ENCODE measurements around the gene RALA. TPM values are rescaled to one million over a fixed set of nuclear protein-coding genes. Genes with fewer than 3 reads are reported as not detected.

Gene RALA
- total and polyA plus RNA-seq, 11 donors, result 13.5 to 37.1 (median 23.4) TPM

GRCh38 chr7:39621261-39621660, 2.1 kb upstream of the RALA start:
- ATAC-seq, result no peak
- no peaks in the 10 kb centered on the region for H3K9me3 ChIP-seq
- intact Hi-C loops (cut with DNase I), result loop anchor here in 6 of 10 donors (5.0 to 10.0 kb wide), 6 partner anchors 39 to 126 kb away; no protein-coding TSS in a partner anchor
- WGBS, 4 donors, result 73 to 85% (median 84%) methylated on average over 1 of the region's 1 CpG
- peaks cover 6 to 39% (median 23%) of the 10 kb centered on the region in 12 donors for H3K4me1 ChIP-seq
- H3K36me3 ChIP-seq, result no peaks in the 10 kb centered on the region
- H3K27ac ChIP-seq, result peak overlapping the region in 2 of 12 donors; percentile 12 to 96
- no peak overlapping the region for H3K4me3 ChIP-seq
- H3K27me3 ChIP-seq, result no peaks in the 10 kb centered on the region
- TF ChIP-seq CTCF (IDR thresholded peaks at IDR 0.05) (no peak), POLR2A (IDR thresholded peaks at IDR 0.05) (no peak)
- no peak for DNase-seq

DNA sequence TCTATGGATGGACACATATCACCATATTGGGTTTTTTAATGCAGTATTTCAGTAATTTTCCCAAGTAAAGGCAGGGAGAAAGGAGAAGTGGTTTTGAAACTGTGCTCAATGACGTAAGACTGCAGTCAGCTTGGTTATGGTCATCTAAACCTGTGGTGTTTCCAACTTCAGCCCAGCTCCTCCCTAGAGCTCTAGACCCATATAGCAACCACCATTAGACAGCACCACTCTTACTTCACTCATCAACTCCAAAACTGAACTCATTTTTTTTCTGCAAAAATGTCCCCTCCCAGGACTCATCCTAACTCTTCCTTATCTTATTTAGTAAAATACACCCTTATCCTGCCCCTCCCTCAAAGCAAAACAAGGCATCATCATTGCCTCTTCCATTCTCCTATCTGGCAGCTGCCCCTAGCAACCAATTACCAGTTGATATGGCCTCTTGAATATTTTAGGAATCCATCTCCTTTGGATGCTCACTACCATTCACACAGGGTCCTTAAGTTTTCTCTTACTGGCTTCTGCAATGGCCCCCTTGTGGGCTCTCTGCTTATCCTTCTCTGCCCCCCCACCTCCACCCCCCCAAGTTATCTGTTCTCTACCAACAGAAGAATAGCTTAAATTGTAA, 1.5 kb upstream of the RALA start:
- Histone ChIP-seq H3K4me1 (peaks cover 6 to 43% (median 27%) of the 10 kb centered on the region in 12 donors), H3K36me3 (no peaks in the 10 kb centered on the region), H3K4me3 (peak overlapping the region in 1 of 12 donors; percentile 94), H3K27me3 (no peaks in the 10 kb centered on the region), H3K27ac (peak overlapping the region in 2 of 12 donors; percentile 93 to 96), H3K9me3 (no peaks in the 10 kb centered on the region)
- DNase-seq (no peak), ATAC-seq (no peak)
- TF ChIP-seq CTCF (IDR thresholded peaks at IDR 0.05) (no peak), POLR2A (IDR thresholded peaks at IDR 0.05) (no peak)
- WGBS, 4 donors, result 69 to 85% (median 74%) methylated on average over 1 of the region's 1 CpG
- intact Hi-C loops (cut with DNase I), result loop anchor here in 7 of 10 donors (2.0 to 10.0 kb wide), 9 partner anchors 33 to 125 kb away; no protein-coding TSS in a partner anchor

DNA sequence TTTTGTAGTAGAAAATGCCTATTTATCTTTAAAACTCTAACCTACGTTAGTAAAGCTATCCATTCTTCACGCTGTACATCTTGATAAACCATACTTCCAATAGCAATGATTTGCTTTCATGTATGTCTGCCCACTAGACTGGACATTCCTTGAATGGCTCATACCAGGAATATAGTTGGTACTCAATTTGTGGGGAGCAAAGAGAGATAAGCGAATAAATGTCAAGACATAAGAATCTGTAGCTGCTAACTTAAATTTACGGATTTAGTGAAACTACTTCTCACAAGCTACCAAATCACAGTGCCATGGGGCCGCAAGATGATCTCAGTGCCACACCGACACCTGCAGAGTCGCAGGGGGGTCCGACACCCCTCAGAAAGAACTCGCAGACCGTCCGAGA, 763 bp upstream of the RALA start:
- intact Hi-C loops (cut with DNase I), result loop anchor here in 7 of 10 donors (2.0 to 10.0 kb wide), 9 partner anchors 34 to 125 kb away; no protein-coding TSS in a partner anchor
- Histone ChIP-seq H3K36me3 (no peaks in the 10 kb centered on the region), H3K27ac (peak overlapping the region; percentile 80 to 96 (median 92)), H3K4me3 (peak overlapping the region; percentile 67 to 94 (median 89)), H3K9me3 (no peaks in the 10 kb centered on the region), H3K4me1 (peaks cover 6 to 50% (median 33%) of the 10 kb centered on the region in 12 donors), H3K27me3 (no peaks in the 10 kb centered on the region)
- TF ChIP-seq POLR2A (IDR thresholded peaks at IDR 0.05) (no peak), CTCF (IDR thresholded peaks at IDR 0.05) (no peak)
- ATAC-seq (no peak), DNase-seq (no peak)
- 38 to 49% (median 41%) methylated on average over 11 of the region's 11 CpGs for WGBS, 4 donors

DNA sequence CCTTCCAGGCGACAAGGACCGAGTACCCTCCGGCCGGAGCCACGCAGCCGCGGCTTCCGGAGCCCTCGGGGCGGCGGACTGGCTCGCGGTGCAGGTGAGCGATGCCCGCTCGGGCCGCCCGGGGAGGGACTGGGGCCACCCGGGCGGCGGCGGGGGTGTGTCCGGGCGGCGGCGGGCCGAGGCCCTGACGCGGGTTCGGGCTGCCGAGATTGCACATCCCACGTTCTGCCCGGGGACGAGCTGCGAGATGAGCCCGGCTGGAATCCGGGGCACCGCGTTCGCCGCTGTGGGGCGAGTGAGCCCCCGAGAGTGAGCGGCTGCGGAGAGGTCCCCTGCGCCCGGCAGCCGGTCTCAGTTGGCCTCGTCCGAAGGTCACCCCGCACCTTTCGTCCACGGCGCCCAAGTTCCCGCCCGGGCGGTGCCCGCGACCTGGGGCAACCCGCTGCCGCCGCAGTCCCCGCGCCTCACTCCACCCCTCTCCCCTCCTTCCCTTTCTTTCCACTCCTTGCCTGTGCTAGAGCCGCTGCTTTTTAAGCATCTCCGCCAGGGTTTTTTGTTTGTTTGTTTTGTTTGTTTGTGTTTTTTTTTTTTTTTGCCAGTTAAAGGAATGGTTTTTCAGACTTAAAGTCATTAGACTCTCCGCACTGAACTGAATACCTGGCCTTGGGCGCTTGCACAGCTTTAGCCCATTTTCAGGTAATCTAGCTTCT, 515 bp downstream of the RALA start:
- Histone ChIP-seq H3K4me1 (peaks cover 6 to 61% (median 43%) of the 10 kb centered on the region in 12 donors), H3K27ac (peak overlapping the region; percentile 80 to 96 (median 92)), H3K4me3 (peak overlapping the region; percentile 67 to 94 (median 89)), H3K9me3 (no peaks in the 10 kb centered on the region), H3K27me3 (no peaks in the 10 kb centered on the region), H3K36me3 (peaks cover 0 to under 1% (median 0%) of the 10 kb centered on the region in 9 donors)
- TF ChIP-seq POLR2A (IDR thresholded peaks at IDR 0.05) (no peak), CTCF (IDR thresholded peaks at IDR 0.05) (no peak)
- peak in 3 of 4 donors; percentile 8 to 75 (median 67) for ATAC-seq
- DNase-seq, result peak in 3 of 5 donors; percentile 15 to 48 (median 47)
- WGBS, 4 donors, result 0 to 1% (median 0%) methylated on average over 28 to 68 of the region's 68 CpGs
- intact Hi-C loops (cut with DNase I), result loop anchor here in 7 of 10 donors (2.0 to 10.0 kb wide), 9 partner anchors 35 to 123 kb away; no protein-coding TSS in a partner anchor
